H9 (cell line): ENCODE measurements around the gene EHF. TPM values are rescaled to one million over a fixed set of nuclear protein-coding genes. Genes with fewer than 3 reads are reported as not detected.
A peak's percentile ranks its signal among the peaks of the same experiment; 100 is the strongest.

Source experiments
- DNase-seq: peaks from one replicate; pipeline ENCODE4 v3.0.0-alpha.2; 2017
- H2AFZ ChIP-seq: one replicate; pipeline ENCODE4 v1.6.1; 2013; ENCODE audit warnings: mild to moderate bottlenecking, low read length, control low read depth, moderate library complexity
- H2AK5ac ChIP-seq: 2 replicates; pipeline ENCODE4 v1.6.1; 2013; ENCODE audit warnings: low read length, control low read depth, mixed read lengths; ENCODE audit not compliant: insufficient read length
- H2BK120ac ChIP-seq: one replicate; pipeline ENCODE4 v1.6.1; 2013; ENCODE audit warnings: low read depth, mild to moderate bottlenecking, low read length, control low read depth, inconsistent platforms; ENCODE audit not compliant: poor library complexity, severe bottlenecking
- H2BK12ac ChIP-seq: 2 replicates; pipeline ENCODE4 v1.6.1; 2013; ENCODE audit warnings: low read length, control low read depth, mixed read lengths, low read depth; ENCODE audit not compliant: insufficient read length
- H2BK15ac ChIP-seq: 2 replicates; pipeline ENCODE4 v1.6.1; 2013; ENCODE audit warnings: low read depth, low read length, control low read depth
- H2BK20ac ChIP-seq: one replicate; pipeline ENCODE4 v1.6.1; 2013; ENCODE audit warnings: low read depth, mild to moderate bottlenecking, low read length, control low read depth, inconsistent platforms; ENCODE audit not compliant: poor library complexity, severe bottlenecking
- H2BK5ac ChIP-seq: 2 replicates; pipeline ENCODE4 v1.6.1; 2013; ENCODE audit warnings: low read length, control low read depth, mixed read lengths; ENCODE audit not compliant: insufficient read length
- H3K14ac ChIP-seq: 2 replicates; pipeline ENCODE4 v1.6.1; 2013; ENCODE audit warnings: low read length, control low read depth; ENCODE audit not compliant: insufficient read depth
- H3K18ac ChIP-seq: 2 replicates; pipeline ENCODE4 v1.6.1; 2013; ENCODE audit warnings: low read depth, mild to moderate bottlenecking, mixed read lengths, low read length, control low read depth; ENCODE audit not compliant: insufficient read length
- H3K23ac ChIP-seq: 2 replicates; pipeline ENCODE4 v1.6.1; 2013; ENCODE audit warnings: low read length, control low read depth, mixed read lengths, low read depth; ENCODE audit not compliant: insufficient read length
- H3K23me2 ChIP-seq: 2 replicates; pipeline ENCODE4 v1.6.1; 2013; ENCODE audit warnings: low read depth, mild to moderate bottlenecking, mixed read lengths, low read length, control low read depth; ENCODE audit not compliant: insufficient read length, poor library complexity, severe bottlenecking
- H3K27ac ChIP-seq: 2 replicates; pipeline ENCODE4 v1.5.1; 2013; ENCODE audit warnings: low read length, control low read depth, mixed read lengths, low read depth; ENCODE audit not compliant: insufficient read length
- H3K27me3 ChIP-seq: 2 replicates; pipeline ENCODE4 v1.6.1; 2013; ENCODE audit warnings: low read length, control low read depth, inconsistent platforms; ENCODE audit not compliant: insufficient read depth
- H3K4ac ChIP-seq: 2 replicates; pipeline ENCODE4 v1.6.1; 2013; ENCODE audit warnings: low read depth, mild to moderate bottlenecking, control low read depth, inconsistent platforms, low read length, moderate library complexity
- H3K4me1 ChIP-seq: 2 replicates; pipeline ENCODE4 v1.6.1; 2013; ENCODE audit warnings: low read length, control low read depth, inconsistent platforms; ENCODE audit not compliant: insufficient read depth
- H3K4me2 ChIP-seq: 2 replicates; pipeline ENCODE4 v1.6.1; 2013; ENCODE audit warnings: low read length, control low read depth, mixed read lengths; ENCODE audit not compliant: insufficient read length, insufficient read depth
- H3K56ac ChIP-seq: 2 replicates; pipeline ENCODE4 v1.6.1; 2013; ENCODE audit warnings: low read depth, mild to moderate bottlenecking, mixed read lengths, low read length, control low read depth; ENCODE audit not compliant: insufficient read length
- H3K79me1 ChIP-seq: 2 replicates; pipeline ENCODE4 v1.6.1; 2013; ENCODE audit warnings: low read depth, mild to moderate bottlenecking, moderate library complexity, low read length, control low read depth, inconsistent platforms; ENCODE audit not compliant: insufficient read depth, poor library complexity, severe bottlenecking
- H3K79me2 ChIP-seq: 2 replicates; pipeline ENCODE4 v1.6.1; 2013; ENCODE audit warnings: low read length, control low read depth, inconsistent platforms; ENCODE audit not compliant: insufficient read depth
- H3K9ac ChIP-seq: 2 replicates; pipeline ENCODE4 v1.6.1; 2013; ENCODE audit warnings: low read length, control low read depth, mixed read lengths; ENCODE audit not compliant: insufficient read length; ENCODE audit errors: extremely low read depth
- H3K9me3 ChIP-seq: one replicate; pipeline ENCODE4 v1.6.1; 2013; ENCODE audit warnings: low read depth, low read length, inconsistent platforms; ENCODE audit not compliant: control insufficient read depth
- H3T11ph ChIP-seq: one replicate; pipeline ENCODE4 v1.6.1; 2013; ENCODE audit warnings: mild to moderate bottlenecking, low read length, control low read depth, inconsistent platforms
- H4K20me1 ChIP-seq: one replicate; pipeline ENCODE4 v1.6.1; 2013; ENCODE audit not compliant: control insufficient read depth, insufficient read length, insufficient read depth
- H4K5ac ChIP-seq: 2 replicates; pipeline ENCODE4 v1.6.1; 2013; ENCODE audit warnings: low read depth, mild to moderate bottlenecking, mixed read lengths, low read length, control low read depth; ENCODE audit not compliant: insufficient read length
- H4K8ac ChIP-seq: replicated peaks from 2 replicates; pipeline ENCODE4 v1.6.1; 2013; ENCODE audit warnings: low read length, control low read depth, mixed read lengths, low read depth; ENCODE audit not compliant: insufficient read length
- H4K91ac ChIP-seq: 2 replicates; pipeline ENCODE4 v1.6.1; 2013; ENCODE audit warnings: low read depth, mild to moderate bottlenecking, moderate library complexity, mixed read lengths, low read length, control low read depth; ENCODE audit not compliant: insufficient read length
- H3K27ac Mint-ChIP-seq, 3 experiments: 2 replicates in 2 of 3; 3 replicates in 1 of 3; pipeline ENCODE4 v1.8.0; 2020 to 2021; ENCODE audit warnings: mixed read lengths in 3 of 3, mild to moderate bottlenecking in 1 of 3, moderate library complexity in 1 of 3
- H3K27me3 Mint-ChIP-seq: 2 replicates; pipeline ENCODE4 v1.8.0; 2021; ENCODE audit warnings: low read depth, mild to moderate bottlenecking, moderate library complexity, mixed read lengths
- H3K36me3 Mint-ChIP-seq, 3 experiments: 2 replicates in 2 of 3; 3 replicates in 1 of 3; pipeline ENCODE4 v1.8.0; 2020 to 2021; ENCODE audit warnings: low read depth in 3 of 3, mixed read lengths in 3 of 3; ENCODE audit not compliant: insufficient read depth in 1 of 3
- H3K4me1 Mint-ChIP-seq, 2 experiments: 2 replicates each; pipeline ENCODE4 v1.8.0; 2020; ENCODE audit warnings: mixed read lengths in 2 of 2
- H3K4me3 Mint-ChIP-seq, 2 experiments: 2 replicates in 1 of 2; 3 replicates in 1 of 2; pipeline ENCODE4 v1.8.0; 2020 to 2021; ENCODE audit warnings: mild to moderate bottlenecking in 2 of 2, mixed read lengths in 2 of 2, moderate library complexity in 1 of 2
- H3K9me3 Mint-ChIP-seq, 2 experiments: 2 replicates in 1 of 2; 3 replicates in 1 of 2; pipeline ENCODE4 v1.8.0; 2020; ENCODE audit warnings: mild to moderate bottlenecking in 2 of 2, mixed read lengths in 2 of 2, moderate library complexity in 1 of 2
- WGBS: extraction: QIAGEN DNeasy Blood & Tissue Kit; methylation state at CpG from one replicate; pipeline ENCODE4 v1.1.7; 2013; ENCODE audit warnings: missing lambda C conversion rate, low lambda C conversion rate, mixed read lengths; ENCODE audit not compliant: insufficient read length; ENCODE audit errors: extremely low coverage; 5-methylcytosine and 5-hydroxymethylcytosine counted together
- total RNA-seq: library from RNA; stranded (reverse); gene quantifications from 2 replicates; pipeline ENCODE4 v1.2.1, GENCODE V29; 2021
- TF ChIP-seq, protein P1 (sequence below): fragments of 200-600 bp; sonication (generic); conservative IDR thresholded peaks from 3 replicates; pipeline ENCODE4 v1.8.0; 2021; ENCODE audit warnings: antibody characterized with exemption, mild to moderate bottlenecking

EHF gene
- total RNA-seq, 1 experiment from 2014 or later: not detected

DNA sequence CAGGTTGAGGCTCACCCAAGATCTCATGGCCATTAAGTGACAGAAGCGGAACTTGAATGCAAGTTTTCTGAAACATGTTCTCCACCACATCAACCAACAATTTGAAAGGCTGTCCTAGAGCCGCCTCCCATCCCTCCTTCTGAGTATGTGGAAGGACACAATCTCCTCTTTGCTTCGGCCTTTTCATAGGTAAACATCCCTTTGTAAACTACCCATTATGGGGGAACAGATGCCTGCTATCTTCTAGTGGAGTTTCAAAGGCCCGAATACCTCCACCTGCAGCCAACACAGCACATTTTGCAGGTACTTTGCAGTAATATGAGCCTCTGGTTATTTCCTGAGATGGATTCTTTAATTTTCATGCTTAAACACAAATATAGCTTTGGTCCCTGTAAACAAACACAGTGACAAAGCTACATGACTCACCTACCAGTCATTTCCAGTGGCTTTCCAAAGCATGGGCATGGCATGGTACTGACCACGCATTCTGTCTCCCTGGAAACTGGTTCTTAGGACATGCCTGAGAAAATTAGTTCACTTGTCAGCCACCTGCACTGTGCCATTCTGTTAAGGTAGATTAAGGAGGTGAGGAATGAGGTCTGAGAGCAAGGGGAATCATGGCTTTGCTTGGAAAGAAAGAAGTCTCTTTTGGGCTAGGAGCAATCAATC lies 60.2 kb downstream of the EHF start:
- Histone ChIP-seq H3K4ac (no peak overlapping the region), H3K9me3 (no peaks in the 10 kb centered on the region), H3K79me2 (no peaks in the 10 kb centered on the region), H3K4me2 (no peak overlapping the region), H3K56ac (no peak overlapping the region), H2AFZ (no peak overlapping the region), H2BK12ac (no peak overlapping the region), H3K14ac (no peak overlapping the region), H4K5ac (no peak overlapping the region), H2BK120ac (no peak overlapping the region), H4K20me1 (no peaks in the 10 kb centered on the region), H3K9ac (no peak overlapping the region), H2BK15ac (no peak overlapping the region), H3K23me2 (no peaks in the 10 kb centered on the region), H2AK5ac (no peak overlapping the region), H4K8ac (no peak overlapping the region), H3K79me1 (no peaks in the 10 kb centered on the region), H3K27me3 (no peaks in the 10 kb centered on the region), H4K91ac (no peak overlapping the region), H3K27ac (no peak overlapping the region), H2BK20ac (no peak overlapping the region), H3K4me1 (peaks cover 4% of the 10 kb centered on the region; the same call in 1 of the 2 replicates), H3K18ac (no peak overlapping the region), H3K23ac (no peak overlapping the region), H3T11ph (no peak overlapping the region), H2BK5ac (no peak overlapping the region)
- Mint-ChIP-seq H3K4me3 (no peak overlapping the region), H3K4me1 (peaks cover 29 to 34% of the 10 kb centered on the region in 2 experiments), H3K9me3 (no peaks in the 10 kb centered on the region), H3K36me3 (no peaks in the 10 kb centered on the region), H3K27me3 (no peaks in the 10 kb centered on the region), H3K27ac (peak overlapping the region in 2 of 3 experiments; percentile 67 to 90; a peak in 4 of 7 replicates)
- no CpG with 5 or more reads among the region's 5 CpGs for WGBS
- TF ChIP-seq, protein P1, sequence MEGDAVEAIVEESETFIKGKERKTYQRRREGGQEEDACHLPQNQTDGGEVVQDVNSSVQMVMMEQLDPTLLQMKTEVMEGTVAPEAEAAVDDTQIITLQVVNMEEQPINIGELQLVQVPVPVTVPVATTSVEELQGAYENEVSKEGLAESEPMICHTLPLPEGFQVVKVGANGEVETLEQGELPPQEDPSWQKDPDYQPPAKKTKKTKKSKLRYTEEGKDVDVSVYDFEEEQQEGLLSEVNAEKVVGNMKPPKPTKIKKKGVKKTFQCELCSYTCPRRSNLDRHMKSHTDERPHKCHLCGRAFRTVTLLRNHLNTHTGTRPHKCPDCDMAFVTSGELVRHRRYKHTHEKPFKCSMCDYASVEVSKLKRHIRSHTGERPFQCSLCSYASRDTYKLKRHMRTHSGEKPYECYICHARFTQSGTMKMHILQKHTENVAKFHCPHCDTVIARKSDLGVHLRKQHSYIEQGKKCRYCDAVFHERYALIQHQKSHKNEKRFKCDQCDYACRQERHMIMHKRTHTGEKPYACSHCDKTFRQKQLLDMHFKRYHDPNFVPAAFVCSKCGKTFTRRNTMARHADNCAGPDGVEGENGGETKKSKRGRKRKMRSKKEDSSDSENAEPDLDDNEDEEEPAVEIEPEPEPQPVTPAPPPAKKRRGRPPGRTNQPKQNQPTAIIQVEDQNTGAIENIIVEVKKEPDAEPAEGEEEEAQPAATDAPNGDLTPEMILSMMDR: no peak
- no peak for DNase-seq
